HS-27A (cell line): ENCODE measurements around the gene ATP11A.

ENCODE experiments used
- DNase-seq: peaks from one replicate; pipeline ENCODE4 v3.0.0-alpha.2; 2012; ENCODE audit warnings: low read depth, missing footprints

ATP11A gene

GRCh38 chr13:112741835-112742570, 52.2 kb downstream of the ATP11A start:
- no peak for DNase-seq

GRCh38 chr13:112742583-112742982, 52.7 kb downstream of the ATP11A start:
- DNase-seq: no peak

- DNase-seq: no peak
Measured at GRCh38 chr13:112743451-112744167, 53.8 kb downstream of the ATP11A start.

GRCh38 chr13:112744168-112745021, 54.6 kb downstream of the ATP11A start:
- no peak for DNase-seq

- no peak for DNase-seq
Measured at GRCh38 chr13:112746044-112746443, 56.2 kb downstream of the ATP11A start.

- DNase-seq: no peak
Measured at GRCh38 chr13:112747256-112747655, 57.4 kb downstream of the ATP11A start.

GRCh38 chr13:112748947-112749735, 59.3 kb downstream of the ATP11A start:
- no peak for DNase-seq

GRCh38 chr13:112750570-112750969, 60.7 kb downstream of the ATP11A start:
- no peak for DNase-seq

GRCh38 chr13:112751617-112752016, 61.8 kb downstream of the ATP11A start:
- DNase-seq: no peak

- no peak for DNase-seq
Measured at GRCh38 chr13:112752211-112752610, 62.4 kb downstream of the ATP11A start.

- no peak for DNase-seq
Measured at GRCh38 chr13:112752711-112753541, 63.1 kb downstream of the ATP11A start.

- no peak for DNase-seq
Measured at GRCh38 chr13:112753833-112754232, 64.0 kb downstream of the ATP11A start.

- no peak for DNase-seq
Measured at GRCh38 chr13:112754281-112755025, 64.6 kb downstream of the ATP11A start.

- no peak for DNase-seq
Measured at GRCh38 chr13:112755331-112755730, 65.5 kb downstream of the ATP11A start.

- no peak for DNase-seq
Measured at GRCh38 chr13:112756081-112756480, 66.2 kb downstream of the ATP11A start.

GRCh38 chr13:112756511-112756966, 66.7 kb downstream of the ATP11A start:
- DNase-seq: no peak

- DNase-seq: no peak
Measured at GRCh38 chr13:112756967-112757758, 67.3 kb downstream of the ATP11A start.

GRCh38 chr13:112757759-112758086, 67.9 kb downstream of the ATP11A start:
- no peak for DNase-seq

- DNase-seq: no peak
Measured at GRCh38 chr13:112759053-112759452, 69.2 kb downstream of the ATP11A start.
